ENCODE data around the gene AUP1. TPM values are rescaled to one million over a fixed set of nuclear protein-coding genes. Genes with fewer than 3 reads are reported as not detected.

The AUP1 gene
- polyA plus RNA-seq, 5 donors: 82.8 to 108 (median 98.9) TPM

DNA sequence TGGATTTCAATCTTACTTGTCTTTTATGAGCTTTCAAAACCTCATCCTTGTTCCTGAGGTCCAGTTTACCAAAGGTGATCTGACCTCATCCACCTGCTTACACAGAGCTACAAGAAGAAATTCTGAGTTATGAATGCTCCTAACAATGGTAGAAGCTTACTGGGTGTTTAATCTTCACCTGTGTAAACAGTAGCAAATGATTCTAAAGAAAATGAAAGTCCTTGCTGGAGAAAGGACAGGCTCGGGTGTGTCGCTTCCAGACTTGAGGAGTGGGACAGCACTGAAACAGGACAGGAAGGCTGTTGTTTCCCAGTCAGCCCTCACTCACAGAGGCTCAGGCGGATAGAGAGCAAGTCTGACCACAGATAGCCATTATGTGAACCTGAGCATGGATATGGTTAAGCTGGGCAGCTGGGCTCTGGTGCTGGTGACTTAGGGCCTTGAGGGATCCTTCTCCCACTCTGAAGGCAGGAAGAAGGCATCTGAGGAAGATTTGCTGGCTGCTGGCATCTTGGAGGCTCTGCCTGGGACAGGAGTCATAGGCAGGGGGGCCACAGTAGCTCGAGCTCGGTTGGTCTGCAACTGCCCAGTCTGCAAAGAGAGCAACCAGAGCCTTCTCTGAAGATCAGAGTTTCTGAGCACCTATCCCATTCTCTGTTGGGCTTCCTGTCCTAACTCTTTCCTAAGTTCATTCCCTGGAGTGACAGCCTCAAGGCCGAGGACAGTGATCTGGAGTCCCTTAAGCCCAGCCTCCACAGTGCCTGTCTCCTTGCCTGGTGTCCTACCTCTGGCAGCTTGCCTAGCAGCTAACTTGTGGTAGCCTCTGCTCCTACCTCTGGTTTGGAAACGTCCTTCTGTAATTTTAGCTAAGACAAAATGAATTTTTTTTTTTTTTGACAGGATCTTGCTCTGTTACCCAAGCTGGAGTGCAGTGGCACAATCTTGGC, 29.1 kb upstream of the AUP1 start:
- DNase-seq: no peak

DNA sequence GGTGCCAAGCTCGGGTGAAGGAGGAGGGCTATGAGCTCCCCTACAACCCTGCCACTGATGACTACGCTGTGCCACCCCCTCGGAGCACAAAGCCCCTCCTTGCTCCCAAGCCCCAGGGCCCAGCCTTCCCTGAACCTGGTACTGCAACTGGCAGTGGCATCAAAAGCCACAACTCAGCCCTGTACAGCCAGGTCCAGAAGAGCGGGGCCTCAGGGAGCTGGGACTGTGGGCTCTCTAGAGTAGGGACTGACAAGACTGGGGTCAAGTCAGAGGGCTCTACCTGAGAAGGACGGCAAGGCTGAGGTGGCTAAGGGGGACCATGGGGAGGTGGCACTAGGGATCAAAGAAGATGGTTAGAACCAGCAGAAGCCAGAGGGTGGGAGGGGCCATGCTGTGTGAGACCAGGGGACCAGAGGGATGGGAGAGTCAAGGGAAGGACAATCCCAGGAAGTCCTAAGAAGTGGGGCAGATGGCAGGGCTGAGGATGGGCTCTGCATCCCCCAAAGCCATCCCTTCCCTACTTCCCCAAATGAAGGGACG, 27.4 kb upstream of the AUP1 start:
- no peak for DNase-seq

DNA sequence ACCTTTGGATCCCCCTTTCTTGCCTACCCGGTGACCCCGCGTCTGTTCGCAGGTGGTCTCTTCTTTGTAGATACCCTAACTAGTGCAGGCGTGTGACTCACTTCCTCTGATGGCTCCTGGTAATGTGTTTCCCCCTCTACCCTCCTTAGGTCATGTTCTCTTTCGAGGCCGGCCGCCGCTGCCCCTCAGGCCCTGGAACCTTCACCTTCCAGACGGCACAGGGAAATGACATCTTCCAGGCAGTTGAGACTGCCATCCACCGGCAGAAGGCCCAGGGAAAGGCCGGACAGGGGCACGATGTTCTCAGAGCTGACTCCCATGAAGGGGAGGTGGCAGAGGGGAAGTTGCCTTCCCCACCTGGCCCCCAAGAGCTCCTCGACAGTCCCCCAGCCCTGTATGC, 26.7 kb upstream of the AUP1 start:
- no peak for DNase-seq

DNA sequence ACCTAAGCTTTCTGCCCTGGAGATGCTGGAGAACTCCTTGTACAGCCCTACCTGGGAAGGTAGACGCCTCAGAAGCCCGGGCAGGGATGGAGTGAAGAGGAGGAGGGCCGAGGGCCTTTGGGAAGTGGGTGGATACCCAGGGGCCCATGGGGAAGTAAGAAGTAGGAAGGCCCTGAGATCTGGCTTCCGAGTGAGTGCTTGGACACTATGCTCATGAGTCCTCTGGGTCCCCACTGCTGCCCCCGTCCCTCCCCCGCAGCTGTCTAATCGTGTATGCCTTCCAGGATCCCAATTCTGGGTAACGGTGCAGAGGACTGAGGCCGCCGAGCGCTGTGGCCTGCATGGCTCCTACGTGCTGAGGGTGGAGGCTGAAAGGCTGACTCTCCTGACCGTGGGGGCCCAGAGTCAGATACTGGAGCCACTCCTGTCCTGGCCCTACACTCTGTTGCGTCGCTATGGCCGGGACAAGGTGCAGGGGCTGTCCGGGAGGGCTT, 26.2 kb upstream of the AUP1 start:
- DNase-seq: no peak

DNA sequence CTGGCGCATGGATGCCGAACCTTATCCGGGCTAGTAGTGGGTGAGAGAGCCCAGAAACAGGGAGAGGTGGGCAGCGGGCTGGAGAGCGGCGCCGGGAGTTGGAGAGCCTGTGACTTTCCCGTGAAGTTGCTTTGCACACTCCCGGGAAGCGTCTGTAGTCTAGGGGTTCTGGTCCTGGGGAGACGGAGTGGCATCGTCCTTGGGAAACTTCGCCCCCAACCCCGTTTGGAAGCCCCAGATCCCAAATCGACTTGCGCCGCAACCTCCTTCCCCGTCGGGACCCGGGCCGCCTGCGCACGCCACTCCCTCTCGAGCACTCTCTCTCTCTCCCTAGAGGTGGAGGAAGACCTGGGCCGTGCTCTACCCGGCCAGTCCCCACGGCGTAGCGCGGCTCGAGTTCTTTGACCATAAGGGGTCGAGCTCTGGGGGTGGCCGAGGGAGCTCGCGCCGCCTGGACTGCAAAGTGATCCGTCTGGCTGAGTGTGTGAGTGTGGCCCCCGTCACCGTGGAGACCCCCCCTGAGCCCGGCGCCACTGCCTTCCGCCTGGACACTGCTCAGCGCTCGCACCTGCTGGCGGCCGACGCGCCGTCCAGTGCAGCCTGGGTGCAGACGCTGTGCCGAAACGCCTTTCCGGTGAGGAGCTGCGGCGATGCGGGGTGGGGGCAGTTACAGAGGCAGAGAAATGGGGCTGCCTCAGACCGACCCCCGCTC, 25.5 kb upstream of the AUP1 start:
- no peak for DNase-seq

DNA sequence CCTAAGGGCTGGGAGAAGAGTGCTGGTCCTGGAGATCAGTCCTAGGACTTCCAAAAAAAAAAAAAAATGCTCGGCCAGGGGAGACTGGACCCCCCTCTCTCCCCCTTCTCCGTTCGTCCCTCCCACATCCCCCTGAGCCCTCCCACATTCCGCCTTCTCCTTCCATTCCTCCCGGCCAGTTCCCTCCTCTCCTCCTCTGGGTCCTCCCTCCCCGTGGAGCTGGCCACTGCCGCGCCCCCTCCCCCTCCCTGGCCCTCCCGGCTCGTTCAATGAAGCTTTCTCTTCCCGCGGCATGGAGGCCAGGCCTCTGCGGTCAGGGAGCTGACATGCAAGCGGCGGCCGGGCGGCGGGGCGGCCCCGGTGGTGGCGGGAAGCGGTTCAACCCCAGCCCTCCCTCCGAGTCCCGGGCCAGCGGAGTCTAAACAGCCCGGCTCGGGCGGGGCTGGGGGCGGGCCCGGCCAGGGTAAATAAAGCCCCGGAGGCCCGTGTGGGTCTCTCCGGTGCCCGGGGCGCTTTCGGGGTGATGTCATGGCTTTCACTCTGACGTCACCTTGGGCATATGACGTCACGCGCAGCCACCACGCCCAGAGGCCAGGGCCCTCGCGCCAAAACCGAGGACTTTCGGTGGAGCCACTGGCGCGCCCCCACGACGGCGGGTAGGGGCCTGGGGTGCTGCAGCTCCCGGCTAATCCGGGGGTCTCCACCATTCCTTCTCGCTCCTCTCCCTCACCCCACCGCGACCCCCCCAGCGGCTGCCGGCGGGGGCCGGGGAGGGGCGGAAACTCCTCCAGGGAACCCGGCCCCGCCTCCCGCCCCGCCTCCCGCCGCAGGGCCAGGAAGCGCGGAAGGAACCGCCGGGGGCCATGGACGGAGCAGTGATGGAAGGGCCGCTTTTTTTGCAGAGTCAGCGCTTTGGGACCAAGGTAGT, 24.6 kb upstream of the AUP1 start, which contains the start of the genes DOK1 and LOXL3:
Gene DOK1, plus strand, starts transcription at position 829 of the 928 bp plus-strand sequence. Its CDS starts 35 bp downstream, at position 864.
Gene LOXL3, minus strand, starts transcription at position 51 of the 928 bp plus-strand sequence. CDS start 1,308 bp downstream, outside the sequence.
- DNase-seq: peak; percentile 88

DNA sequence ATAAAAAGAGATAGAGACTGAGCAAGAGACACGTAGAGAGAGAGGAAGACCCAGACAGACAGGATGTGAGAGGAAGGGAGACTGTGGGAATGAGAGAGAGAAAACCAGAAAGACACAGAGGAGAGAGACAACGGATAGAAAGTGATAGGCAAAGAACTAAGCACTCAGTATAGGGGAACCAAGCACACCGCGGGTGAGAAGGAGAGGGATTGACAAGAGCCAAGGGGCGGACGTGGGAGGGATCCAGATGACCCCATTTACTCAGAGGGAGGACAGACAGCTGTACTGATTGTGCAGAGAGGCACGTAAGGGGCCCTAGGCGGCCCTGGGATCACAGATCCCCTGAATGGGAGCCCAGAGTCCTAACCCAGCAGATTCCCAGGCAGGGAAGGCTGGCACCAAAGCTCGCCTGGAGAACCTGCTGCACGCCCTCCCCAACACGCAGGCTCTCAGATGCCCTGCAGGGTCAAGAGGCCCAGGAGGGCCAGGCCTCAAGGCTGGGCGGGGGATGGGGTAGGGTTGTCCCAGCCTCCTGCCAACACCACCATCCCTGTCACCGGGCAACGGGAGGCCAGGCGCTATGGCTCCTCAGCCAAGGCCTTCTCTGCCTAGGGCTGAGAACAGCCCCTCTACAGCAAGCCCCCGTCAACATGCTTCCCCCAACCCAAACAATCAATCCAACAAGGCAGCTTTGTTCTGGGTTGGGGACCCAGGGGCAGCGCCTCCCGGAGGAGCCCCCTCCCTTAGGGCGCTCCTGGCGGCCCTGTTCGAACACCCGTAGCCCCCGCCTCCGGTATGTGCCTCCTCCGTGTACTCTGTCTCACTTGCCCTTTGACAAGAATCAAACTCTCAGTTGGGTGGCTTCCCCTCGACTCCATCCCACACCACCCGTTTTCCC, 23.7 kb upstream of the AUP1 start:
- no peak for DNase-seq

DNA sequence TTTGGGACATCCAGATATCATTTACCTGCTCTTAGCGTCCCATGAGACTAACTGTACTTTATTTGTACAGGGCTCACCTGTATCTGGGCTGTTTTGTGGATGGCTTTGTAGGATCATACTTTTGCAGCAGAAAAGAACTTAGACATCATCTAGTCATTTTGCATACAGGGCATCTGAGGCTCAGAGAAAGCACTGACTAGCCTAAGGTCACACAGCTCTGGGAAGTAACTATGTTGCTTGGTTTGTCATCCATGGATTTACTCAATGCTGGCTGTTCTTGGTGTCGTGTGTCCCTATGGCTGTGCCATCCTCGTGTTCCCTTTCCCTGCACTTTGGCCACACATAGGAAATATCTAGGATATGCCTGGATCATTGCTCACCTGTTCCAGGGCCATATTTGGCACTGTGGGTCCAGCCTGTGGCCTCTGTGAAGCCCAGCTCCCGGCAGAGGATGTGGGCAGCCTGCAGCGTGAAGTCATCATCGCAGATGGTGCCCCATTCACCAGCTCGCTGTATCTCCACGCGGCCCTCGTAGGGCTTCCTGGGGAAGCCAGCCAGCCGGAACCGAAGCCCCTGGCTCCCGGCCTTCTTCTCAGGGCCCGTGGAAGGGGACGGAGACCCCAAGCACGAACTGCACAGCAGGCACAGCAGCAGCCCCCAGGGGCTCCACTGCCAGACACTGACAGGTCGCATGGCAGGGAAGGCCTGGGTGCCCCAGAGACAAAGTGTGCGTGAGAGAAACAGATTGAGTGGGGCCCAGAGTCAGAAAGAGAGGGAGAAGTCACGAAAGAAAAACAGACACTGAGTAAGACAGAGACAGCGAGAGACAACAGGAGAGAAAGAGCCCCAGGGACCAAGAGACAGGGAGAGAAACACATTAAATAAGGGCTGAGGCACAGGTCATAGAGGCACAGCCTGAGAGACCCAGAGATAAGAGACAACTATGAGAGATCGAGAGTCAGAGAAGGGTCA, 22.7 kb upstream of the AUP1 start:
- DNase-seq: no peak

DNA sequence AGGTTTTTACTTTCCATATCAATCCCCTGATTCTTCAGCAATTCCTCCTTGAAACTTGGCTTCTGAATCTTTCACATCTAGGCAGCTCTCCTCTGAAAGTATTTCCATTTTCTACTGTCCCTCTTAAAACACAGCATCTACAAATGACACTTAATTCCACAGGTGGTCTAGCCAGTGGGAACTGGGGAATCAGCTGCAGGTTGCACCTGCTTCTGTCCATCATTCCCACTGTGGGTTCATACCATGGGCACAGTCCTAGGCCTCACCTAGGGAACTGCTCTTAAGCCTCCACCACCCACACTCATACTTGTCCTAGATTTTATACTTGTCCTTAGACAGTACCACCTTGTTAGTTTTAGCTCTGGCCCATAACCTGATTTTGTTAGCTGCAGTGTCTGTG, 22.0 kb upstream of the AUP1 start:
- no peak for DNase-seq

DNA sequence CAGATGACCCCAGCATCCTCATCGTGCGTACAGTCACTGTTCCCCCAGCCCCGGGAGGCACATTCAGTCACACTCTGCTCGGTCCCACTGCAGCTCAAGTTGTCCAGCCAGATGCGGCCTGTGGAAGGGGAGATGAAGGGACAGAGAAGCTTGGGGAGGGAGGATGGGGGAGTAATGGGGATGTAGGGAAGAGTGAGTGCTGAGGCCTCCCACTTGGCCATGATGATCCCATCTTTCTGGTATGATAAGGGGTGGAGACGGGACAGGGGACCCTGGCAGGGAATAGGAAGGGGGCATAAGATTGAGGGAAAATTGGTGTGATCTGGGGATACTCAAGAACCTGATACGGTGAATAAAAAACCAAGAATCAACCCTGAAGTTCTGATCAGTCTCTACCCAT, 20.7 kb upstream of the AUP1 start:
- no peak for DNase-seq

DNA sequence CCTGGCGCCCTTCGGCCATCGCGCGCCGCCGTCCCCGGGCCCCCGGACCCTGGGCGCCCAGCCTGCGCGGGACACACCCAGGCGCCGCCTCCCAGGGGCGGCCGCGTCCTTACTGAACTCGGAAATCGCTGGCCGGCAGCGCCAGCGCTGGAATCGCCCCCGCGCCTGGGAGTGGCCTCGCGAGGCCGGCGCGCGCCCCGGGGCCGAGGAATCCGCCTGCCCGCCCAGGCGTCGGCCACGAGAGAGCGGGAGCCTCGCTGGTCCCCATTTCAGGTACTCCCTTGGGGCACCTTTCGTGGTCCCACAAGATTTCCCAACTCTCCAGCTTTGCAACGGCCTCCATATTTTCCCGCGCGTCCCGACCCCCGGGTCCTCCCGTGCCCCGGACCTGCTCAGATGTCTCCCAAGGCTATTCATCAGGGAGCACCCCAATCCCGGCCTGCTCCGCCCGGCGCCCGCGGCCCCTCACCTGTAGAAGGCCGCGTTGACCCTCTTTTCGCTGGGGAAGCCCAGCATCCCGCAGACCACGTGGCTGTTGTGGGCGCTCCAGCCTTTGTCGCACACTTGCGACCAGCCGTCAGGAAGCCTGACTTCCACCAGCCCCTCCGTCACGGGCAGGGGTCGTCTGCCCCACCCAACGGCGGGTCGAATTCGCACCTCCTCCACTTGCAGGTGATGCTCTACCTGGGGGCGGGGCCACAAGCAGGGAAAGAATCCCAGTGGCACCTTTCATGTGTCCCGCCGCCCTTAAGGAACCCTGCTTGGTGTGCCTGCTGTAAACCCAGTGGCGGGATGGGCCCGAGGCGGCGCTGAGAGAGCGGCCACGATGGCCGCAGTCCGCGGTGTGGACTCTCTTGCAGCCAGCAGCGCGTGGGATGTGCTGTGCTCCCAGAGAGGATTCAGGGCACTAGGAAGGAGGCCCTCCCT, 19.7 kb upstream of the AUP1 start:
- peak; percentile 50 to 57 for DNase-seq

DNA sequence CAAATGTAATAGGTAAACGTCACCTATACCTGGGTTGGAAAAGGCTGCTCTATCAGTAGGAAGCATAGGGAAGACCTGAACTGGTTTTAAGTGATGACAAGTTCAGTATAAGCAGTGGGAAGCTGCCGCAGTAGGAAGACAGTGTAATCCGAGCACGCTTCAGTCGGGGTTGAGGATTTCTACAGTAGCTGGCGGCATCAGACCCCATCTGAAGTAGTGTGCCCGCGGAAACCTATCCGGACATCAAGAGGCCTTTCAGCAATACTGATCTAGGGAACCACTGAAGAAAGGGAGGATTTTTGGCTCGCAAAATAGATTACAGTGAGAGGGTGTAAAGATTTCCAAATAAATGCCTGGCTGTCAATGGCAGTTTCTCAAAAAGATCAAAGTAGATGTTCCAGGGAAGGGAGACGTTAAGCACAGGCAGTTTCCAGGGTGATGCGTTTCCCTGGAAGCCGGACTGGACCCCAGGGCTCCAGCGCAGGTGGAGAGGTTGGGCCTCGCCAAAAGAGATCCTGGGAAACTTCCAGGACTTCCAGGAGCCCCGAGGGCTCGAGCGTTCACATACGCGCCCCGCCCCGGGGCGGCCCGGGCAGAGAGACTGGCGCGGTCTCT, 18.9 kb upstream of the AUP1 start:
- peak in 1 of 2 donors; percentile 7 for DNase-seq

DNA sequence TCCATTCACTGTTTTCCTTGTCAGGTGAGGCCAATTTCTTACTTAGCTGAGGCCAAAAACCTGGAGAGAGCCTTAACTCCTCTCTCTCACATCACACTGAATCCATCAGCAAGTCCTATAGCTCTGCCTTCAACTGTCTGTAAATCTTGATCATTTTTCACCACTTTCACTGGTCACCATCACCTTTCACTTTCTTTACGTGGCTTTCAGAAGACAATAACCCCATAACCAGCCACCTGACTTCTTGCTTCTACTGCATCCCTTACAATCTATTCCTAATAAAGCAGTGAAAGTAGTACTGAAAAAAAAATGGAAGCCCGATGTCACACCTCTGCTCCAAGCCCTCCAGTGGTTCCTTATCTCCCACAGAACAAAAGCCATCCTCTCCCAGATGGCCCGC, 16.5 kb upstream of the AUP1 start:
- DNase-seq: no peak

DNA sequence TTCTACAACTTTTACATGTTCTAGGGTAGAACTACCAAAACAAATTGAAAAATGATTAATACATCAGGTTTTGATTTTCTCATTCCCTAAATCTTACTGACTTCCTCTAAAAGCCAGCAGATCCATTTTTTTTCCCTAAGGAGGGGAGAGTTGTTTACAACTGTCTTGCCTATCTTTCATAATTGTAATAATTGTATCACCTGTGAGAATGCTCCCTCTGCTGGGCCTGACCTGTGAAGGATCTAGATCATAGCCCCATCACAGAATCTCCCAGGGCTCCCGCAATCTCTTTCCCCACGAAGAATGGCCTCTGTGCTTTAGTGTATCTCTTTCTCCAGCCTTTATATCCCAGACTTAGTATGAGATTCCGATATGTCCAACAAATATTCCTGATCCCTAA, 15.1 kb upstream of the AUP1 start:
- DNase-seq: no peak

DNA sequence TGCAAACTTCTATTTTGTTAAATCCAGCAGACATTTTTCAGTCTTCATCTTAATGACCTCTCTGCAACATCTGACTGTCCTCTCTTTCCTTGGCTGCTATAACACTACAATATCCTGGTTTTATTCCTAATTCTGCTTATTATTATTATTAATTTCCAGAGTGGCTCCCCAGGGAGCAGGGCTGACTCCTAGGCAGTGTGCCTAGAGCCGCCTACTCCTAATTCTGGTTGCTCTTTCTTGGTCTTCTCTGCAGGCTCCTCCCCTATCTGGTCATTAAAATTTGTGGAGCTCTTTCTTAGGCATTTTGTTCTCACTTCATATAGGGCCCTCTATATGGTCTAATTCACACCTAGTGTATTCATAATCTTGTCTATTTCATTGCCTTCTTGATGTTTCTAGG, 13.5 kb upstream of the AUP1 start:
- DNase-seq: no peak

DNA sequence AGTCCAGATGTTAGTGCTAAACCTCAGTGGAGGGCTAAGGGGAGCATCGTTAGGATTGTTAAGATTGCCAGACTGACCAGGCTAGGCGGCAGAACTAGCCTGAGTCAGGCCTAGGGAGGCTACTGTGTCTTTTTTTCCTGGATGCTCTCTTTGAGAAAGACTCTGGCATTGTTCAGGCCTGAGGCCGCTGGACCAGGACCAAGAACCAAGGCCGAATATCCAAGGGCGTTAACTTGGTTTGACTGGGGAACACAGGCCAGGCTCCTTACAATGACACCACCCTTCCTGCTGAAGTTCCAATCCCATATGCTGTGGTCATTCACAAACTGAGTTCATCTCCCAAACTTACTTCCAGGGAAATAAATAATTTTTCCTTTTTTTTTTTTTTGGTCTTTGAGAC, 10.8 kb upstream of the AUP1 start:
- no peak for DNase-seq

DNA sequence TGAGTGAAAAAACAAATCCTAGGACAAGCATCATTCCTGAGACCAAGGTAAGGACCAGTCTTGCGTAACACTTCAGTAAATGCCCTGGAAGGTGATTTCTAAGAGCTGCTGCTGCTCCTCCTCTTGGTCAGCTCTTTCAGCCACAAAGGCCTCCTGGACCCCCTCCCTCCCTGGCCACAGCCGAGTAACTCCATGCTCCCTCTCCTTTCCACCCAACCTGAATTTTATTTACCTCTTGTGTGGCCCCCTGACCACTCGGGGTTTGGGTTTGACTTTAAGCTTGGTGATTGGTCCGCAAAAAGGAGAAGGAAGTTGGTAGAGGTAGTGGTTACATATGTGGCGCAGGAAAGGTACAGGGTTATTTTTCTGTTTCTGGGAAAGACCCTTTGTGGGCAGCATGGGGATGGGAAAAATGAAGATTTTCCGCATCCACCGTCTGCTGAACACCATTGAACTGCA, 9.4 kb upstream of the AUP1 start:
- no peak for DNase-seq
